ENCODE measurements around the gene SIN3B. TPM values are rescaled to one million over a fixed set of nuclear protein-coding genes. Genes with fewer than 3 reads are reported as not detected.

SIN3B gene
- total and polyA plus RNA-seq, 12 donors: 22.8 to 133 (median 35.9) TPM

DNA sequence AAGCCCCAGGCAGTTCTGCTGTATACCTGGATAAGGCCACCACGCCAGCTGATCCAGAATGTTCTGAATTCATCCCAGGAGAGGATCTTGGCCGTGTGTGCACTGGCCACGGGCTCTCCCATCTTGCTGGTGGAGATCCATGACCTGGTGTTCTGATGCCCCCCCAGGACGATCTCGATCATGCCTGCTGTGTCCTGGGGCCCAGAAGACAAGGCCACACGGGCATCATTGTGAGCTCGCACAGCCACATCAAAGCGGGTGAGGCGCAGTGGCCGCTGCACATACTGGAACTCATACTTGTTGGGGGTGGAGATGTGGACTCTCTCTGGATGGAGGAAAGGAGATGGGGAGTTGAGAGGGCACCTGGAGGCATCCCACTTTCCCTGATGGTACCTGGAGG, 99.7 kb downstream of the SIN3B start:
- no peaks in the 10 kb centered on the region for H3K36me3 ChIP-seq (replicated peaks in 1 of 2)

More for the DNA sequence above, 99.7 kb downstream of the SIN3B start:
- no peak for DNase-seq
- no peak overlapping the region for H3K4me3 ChIP-seq
- no peak overlapping the region for H3K27ac ChIP-seq
- intact Hi-C loops (cut with DNase I): no loop called here
- H3K27me3 ChIP-seq: no peaks in the 10 kb centered on the region
- TF ChIP-seq, protein P1, sequence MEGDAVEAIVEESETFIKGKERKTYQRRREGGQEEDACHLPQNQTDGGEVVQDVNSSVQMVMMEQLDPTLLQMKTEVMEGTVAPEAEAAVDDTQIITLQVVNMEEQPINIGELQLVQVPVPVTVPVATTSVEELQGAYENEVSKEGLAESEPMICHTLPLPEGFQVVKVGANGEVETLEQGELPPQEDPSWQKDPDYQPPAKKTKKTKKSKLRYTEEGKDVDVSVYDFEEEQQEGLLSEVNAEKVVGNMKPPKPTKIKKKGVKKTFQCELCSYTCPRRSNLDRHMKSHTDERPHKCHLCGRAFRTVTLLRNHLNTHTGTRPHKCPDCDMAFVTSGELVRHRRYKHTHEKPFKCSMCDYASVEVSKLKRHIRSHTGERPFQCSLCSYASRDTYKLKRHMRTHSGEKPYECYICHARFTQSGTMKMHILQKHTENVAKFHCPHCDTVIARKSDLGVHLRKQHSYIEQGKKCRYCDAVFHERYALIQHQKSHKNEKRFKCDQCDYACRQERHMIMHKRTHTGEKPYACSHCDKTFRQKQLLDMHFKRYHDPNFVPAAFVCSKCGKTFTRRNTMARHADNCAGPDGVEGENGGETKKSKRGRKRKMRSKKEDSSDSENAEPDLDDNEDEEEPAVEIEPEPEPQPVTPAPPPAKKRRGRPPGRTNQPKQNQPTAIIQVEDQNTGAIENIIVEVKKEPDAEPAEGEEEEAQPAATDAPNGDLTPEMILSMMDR (IDR thresholded peaks at IDR 0.05): no peak
- no peak for TF ChIP-seq POLR2A (IDR thresholded peaks at IDR 0.05)
- H3K9me3 ChIP-seq (replicated peaks in 1 of 3): no peaks in the 10 kb centered on the region
- no peaks in the 10 kb centered on the region for H3K4me1 ChIP-seq (replicated peaks in 1 of 2)
- 84 to 92% (median 91%) methylated on average over 1 to 10 of the region's 10 CpGs for WGBS, 4 donors

Small RNA genes lying within 50 kb of the gene (small RNA-seq; reads per million reads assigned to genes)
- gene AC008737.3: 0 reads per million in 2 donors
- gene RN7SL823P: 0 reads per million in 2 donors
- gene RN7SL835P: 0 reads per million in 2 donors

Other genes with a start within 250 kb of the SIN3B start
- gene MED26, start 201.2 kb upstream of the SIN3B start, total RNA-seq: 10 to 100 TPM in 3 of 9 donors, 1 to 10 TPM in 6; 5.2 to 17.3 (median 9.5) TPM
- gene MED26, start 201.2 kb upstream of the SIN3B start, polyA plus RNA-seq: 1 to 10 TPM; 4.6 to 6.9 (median 6.4) TPM
- 100 to 1,000 TPM in 3 of 9 donors, 10 to 100 TPM in 6; 76.0 to 136 (median 92.0) TPM for gene SMIM7, start 169.3 kb upstream of the SIN3B start, total RNA-seq
- 100 to 1,000 TPM in 1 of 3 donors, 10 to 100 TPM in 2; 82.9 to 102 (median 87.3) TPM for gene SMIM7, start 169.3 kb upstream of the SIN3B start, polyA plus RNA-seq
- gene TMEM38A, start 168.3 kb upstream of the SIN3B start, total RNA-seq: 10 to 100 TPM in 1 of 9 donors, 1 to 10 TPM in 8; 3.7 to 10.4 (median 6.4) TPM
- gene TMEM38A, start 168.3 kb upstream of the SIN3B start, polyA plus RNA-seq: 1 to 10 TPM; 2.2 to 4.1 (median 3.3) TPM
- gene NWD1, start 109.6 kb upstream of the SIN3B start, total RNA-seq: under 1 TPM in 1 of 9 donors, not detected in 8; 0.04 TPM
- not detected for gene NWD1, start 109.6 kb upstream of the SIN3B start, polyA plus RNA-seq
- 1 to 10 TPM in 7 of 9 donors, under 1 TPM in 2; 0.17 to 3.8 (median 2.2) TPM for gene F2RL3, start 59.6 kb downstream of the SIN3B start, total RNA-seq
- gene F2RL3, start 59.6 kb downstream of the SIN3B start, polyA plus RNA-seq: 1 to 10 TPM in 2 of 3 donors, under 1 TPM in 1; 0.62 to 3.1 (median 3.0) TPM
- gene CPAMD8, start 197.4 kb downstream of the SIN3B start, total RNA-seq: 10 to 100 TPM in 3 of 9 donors, 1 to 10 TPM in 6; 5.2 to 19.1 (median 8.7) TPM
- 10 to 100 TPM in 2 of 3 donors, 1 to 10 TPM in 1; 3.1 to 33.7 (median 18.6) TPM for gene CPAMD8, start 197.4 kb downstream of the SIN3B start, polyA plus RNA-seq
- 10 to 100 TPM in 3 of 9 donors, 1 to 10 TPM in 6; 3.9 to 10.9 (median 8.7) TPM for gene HAUS8, start 246.1 kb downstream of the SIN3B start, total RNA-seq
- gene HAUS8, start 246.1 kb downstream of the SIN3B start, polyA plus RNA-seq: 10 to 100 TPM in 2 of 3 donors, 1 to 10 TPM in 1; 7.5 to 17.9 (median 17.5) TPM
- 100 to 1,000 TPM in 1 of 9 donors, 10 to 100 TPM in 8; 23.6 to 183 (median 85.3) TPM for gene MYO9B, start 246.4 kb downstream of the SIN3B start, total RNA-seq
- 100 to 1,000 TPM in 1 of 3 donors, 10 to 100 TPM in 2; 29.9 to 236 (median 99.6) TPM for gene MYO9B, start 246.4 kb downstream of the SIN3B start, polyA plus RNA-seq

Measured in adrenal gland (tissue), 12 donors.